HG03064 (cell line): Measurements from ENCODE around the gene ITPKB.

Experiments
- ATAC-seq: cut with Tn5 transposase; IDR thresholded peaks from one replicate; pipeline ENCODE4 v1.9.1; 2021; ENCODE audit warnings: low read depth; ENCODE audit not compliant: unreplicated experiment

ITPKB gene

DNA sequence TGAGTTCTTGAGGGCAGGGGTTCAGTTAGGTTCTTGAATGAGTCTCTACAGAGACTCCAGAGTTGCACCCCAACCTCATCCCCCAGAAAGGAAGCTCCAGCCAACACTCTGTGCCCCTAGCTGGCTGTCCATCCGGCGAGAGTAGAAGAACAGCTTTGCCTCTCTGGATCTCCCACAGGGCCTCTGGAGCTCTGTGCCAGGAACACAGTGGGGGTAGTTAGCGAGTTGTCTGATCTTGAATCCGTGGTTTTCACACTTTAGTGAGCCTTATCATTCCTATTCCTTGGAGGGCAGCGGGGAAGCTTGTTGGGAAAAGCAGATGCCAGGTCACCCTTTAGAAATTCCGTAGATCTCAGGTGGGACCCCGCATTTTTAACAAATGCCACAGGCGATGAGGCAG, 145.5 kb downstream of the ITPKB start:
- ATAC-seq = no peak

GRCh38 chr1:226590614-226591013, 148.5 kb downstream of the ITPKB start:
- no peak for ATAC-seq

- ATAC-seq = no peak
These were observed 149.9 kb downstream of the ITPKB start for GRCh38 chr1:226589008-226589733.

DNA sequence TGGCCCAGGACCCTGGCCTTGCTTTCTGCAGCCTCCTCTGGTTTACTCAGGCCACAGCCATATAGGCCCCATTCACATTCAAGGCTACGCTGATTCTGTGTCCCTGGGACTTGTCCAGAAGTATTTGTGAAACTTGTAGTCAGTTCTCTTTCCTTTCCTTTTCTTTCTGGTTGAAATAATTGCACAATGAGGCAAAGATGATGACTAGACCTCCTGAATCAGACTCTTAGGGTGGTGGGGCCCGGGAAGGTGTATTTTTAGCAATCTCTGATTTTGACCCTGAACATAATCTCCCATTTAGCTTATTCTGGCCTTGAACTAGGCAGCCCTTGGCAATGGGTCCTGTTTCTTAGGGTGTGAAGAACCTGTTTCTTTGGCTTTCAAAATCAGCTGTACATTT, 150.6 kb downstream of the ITPKB start:
- no peak for ATAC-seq

DNA sequence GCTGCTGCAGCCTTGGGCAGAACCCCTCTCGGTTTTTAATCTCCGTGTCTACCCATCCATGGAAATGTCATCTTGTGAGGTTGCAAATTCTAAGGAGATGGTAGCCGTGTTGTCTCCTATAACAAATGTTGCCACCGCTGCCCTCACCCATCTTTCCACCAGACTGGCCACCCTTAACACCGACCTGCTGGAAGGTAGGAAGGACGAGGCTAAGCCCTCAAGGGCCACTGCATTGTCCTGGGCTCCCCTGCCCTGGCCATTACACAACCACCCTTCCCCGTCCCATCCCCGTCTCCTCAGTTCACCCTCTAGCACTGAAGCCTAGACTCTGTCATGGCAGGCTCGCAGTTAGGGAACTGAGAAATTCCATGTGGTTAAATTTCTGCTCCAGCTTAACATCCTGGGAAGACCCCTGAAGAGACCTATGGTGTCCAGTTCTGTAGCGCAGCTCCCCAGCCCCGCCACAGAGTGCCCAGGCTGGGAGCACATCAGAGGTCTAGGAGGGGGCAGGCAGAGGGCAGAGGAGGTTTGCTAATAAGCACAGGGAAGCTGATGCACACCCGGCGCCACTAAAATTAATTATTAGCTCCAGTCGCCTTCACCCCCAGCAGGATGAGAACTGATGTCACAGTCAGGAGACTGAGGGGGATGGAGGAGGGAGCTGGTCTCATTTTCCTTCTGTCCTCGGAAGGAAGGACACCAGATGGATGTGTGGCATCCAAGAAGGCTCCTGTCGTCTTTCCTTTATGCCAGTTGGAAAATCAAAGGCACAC, 152.2 kb downstream of the ITPKB start:
- ATAC-seq = no peak

DNA sequence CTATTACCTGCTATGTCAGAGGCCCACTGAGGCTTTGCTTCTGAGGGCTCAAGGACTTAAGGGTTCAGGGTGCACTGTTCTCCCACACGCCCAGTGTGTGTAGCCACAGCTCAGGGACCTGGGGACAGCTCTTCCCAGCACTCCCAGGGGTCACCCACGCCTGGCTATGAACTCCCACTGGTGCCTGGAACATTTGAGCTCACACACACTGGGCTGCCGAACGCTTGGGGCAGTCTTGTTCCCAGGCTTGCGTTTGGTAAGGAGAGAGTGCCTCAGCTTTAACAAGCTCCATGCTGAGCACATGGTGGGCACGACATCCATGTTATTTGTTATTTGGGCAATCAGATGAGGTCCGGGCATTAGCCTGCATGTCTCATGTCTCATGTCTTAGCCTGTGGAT, 153.0 kb downstream of the ITPKB start:
- ATAC-seq = no peak

- no peak for ATAC-seq
These were observed 154.9 kb downstream of the ITPKB start for GRCh38 chr1:226584164-226584563.

DNA sequence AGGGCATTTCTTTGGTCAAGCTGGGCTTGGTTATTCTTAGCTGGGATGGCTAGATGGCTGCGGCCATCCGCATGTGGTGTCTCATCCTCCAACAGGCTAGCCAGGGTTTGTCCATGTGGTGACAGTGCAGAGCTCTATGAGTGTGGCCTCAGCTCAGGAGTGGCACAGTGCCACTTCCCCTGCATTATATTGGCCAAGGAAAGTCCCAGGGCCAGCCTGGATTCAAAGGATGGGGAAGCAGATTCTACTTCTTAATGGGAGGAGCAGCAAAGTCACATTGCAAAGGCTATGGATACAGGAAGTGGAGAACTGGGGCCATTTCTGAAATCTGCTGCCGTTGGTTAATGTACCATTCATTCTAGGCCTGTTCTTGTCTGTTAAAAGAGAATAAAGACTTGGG, 156.1 kb downstream of the ITPKB start:
- no peak for ATAC-seq
